Stimulated activated CD4-positive, alpha-beta T cell treated with anti-CD3 and anti-CD28 coated beads, Interleukin-12 subunit alpha, Interleukin-12 subunit beta, amount 100 ng/mL, for 48 hours (primary cell): ENCODE data around the gene TIMP2.
"Not testable (repeated sequence)": the region's sequence is repeated elsewhere in the genome, so short reads cannot be mapped to it uniquely, and the experiment has no call there.

Experiments used
- DNase-seq, 3 donors: peaks; one replicate each; pipeline ENCODE4 v3.0.0-alpha.2; 2020; ENCODE audit warnings: low read depth in 2 of 3, low spot score in 1 of 3

Gene TIMP2

DNA sequence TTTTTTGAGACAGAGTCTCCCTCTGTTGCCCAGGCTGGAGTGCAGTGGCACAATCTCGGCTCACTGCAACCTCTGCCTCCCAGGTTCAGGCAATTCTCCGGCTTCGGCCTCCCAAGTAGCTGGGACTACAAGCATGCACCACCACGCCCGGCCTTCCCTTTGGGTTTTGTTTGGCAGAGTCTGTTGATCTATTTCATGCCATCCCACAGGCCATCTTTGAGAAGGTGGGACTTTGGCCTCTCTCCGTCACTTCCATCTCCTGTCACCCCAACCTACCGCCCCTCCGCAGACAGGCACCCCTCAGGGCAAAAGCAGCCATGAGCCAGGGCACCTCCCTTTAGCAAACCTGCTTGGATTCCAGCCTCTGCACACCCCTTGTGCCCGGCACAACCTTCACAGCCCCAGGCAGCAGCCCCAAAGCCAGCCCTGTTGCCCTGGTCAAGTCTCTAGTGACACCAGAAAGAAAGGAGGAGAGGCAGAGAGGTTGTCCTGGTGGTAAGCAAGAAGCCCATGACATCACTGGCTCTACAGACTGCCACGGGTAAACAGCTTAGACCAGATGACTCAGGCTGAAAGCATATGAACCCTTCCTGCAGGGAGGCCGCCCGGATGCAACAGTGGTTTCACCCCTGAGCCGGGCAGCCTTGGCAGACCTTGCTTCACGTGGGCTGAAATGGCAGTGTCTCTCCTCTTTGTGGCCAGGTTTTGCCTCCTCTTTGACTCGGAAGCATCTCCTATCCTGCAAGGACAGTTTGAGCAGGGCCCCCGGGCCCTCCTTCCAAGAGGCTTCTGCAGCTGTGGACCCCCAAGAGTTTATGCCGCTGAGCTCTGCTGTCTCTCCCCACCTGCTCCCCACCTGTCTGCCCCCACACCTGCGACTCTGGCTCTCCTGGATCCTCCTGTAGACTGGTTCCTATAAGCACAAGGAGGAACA, 8.1 kb upstream of the TIMP2 start:
- DNase-seq: peak; percentile 24 to 46 (median 25)

GRCh38 chr17:78929908-78930775, 5.0 kb upstream of the TIMP2 start:
- no peak for DNase-seq

- DNase-seq: no peak
These were observed 722 bp upstream of the TIMP2 start for GRCh38 chr17:78925662-78926555.

GRCh38 chr17:78924481-78925151, 571 bp downstream of the TIMP2 start:
- no peak for DNase-seq

- DNase-seq: peak; percentile 16 to 30 (median 30)
These were observed 1.3 kb downstream of the TIMP2 start for GRCh38 chr17:78923660-78924453.

GRCh38 chr17:78922816-78923498, 2.2 kb downstream of the TIMP2 start:
- DNase-seq: no peak

GRCh38 chr17:78921437-78921971, 3.7 kb downstream of the TIMP2 start:
- no peak for DNase-seq

- no peak for DNase-seq
These were observed 4.7 kb downstream of the TIMP2 start for GRCh38 chr17:78920528-78920927.

DNA sequence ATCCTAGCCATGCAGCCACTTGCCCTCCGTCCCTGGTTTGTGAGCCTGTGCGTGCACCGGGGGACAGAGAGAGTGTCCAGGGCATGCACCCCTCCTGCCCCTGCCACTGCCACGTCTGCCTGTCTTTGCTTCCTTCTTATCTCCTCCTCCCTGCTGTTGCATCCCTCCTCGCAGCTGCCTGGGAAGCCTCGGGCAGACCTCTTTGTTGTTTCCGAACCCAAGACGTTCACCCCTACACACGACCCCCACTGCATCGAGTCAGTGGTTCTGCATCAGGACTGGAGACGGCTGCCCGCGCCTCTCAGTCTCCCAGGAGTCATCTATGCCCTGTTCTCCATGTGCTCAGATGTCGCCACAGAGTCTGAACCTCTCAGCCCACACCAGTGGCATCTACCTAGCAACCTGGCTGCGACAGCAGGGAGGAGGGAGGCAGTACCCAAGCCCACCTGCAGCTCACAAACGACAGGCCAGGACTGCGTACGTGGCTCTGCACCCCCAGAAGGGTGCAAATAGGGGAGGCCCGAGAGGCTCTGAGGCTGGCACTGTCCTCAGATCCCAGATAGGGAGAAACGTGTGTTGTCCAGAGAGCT, 5.2 kb downstream of the TIMP2 start:
- DNase-seq: no peak

DNA sequence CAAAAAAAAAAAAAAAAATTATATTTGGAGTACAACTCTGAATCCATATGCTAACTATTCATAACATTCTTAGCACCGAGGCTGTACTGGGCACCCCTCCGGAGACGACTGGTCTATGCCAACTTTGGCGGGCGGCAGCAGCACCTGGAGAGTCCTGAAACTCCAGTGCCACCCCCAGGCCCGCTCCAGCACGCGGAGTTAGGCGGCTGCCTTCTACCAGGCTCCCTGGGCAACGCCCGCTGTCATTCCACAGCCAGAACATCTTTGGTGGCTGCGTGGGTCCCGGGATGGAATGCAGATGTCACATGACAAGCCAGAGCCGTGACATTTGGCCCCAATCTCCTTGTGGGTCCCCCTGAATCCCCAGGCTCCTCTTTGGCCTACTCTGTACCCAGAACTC, 6.2 kb downstream of the TIMP2 start:
- DNase-seq: no peak

DNA sequence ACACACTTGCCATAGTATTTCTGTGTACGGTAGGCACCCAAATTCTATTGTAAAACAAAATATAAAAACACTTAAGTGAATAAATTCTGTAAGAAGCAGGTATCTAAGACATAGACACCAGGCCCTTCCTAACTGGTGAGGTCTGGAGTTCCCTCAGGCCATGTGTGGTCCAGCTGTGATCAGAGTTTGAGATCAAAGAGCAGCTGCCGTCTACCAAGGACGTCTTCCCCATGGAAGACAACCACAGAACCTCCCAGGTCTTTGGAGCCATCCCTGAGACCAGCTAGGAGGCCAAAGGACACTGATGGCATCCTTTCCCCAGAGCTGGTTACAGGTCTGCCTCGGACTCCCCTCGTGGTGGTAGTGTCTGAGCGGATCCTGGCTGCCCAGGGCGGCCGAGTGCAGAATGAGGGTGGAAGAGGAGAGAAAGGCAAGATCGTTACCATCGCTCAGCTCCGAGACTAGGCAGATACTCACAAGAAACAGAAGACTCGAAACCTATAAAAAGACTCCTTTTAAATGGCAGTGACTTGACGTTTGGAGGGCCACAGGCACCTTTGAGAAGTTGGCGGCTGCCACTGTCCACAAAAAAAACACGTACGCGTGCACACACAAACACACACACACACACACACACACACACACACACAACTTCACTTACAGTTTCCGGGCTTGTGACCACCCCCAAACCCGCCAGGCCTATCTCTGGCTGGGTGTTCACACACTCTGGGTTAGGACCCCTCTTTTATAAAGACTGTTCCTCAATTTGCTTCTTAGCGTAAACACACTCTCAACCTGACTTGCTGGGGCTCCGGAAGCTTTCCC, 7.5 kb downstream of the TIMP2 start:
- no peak for DNase-seq

GRCh38 chr17:78915872-78916632, 9.1 kb downstream of the TIMP2 start:
- no peak for DNase-seq

DNA sequence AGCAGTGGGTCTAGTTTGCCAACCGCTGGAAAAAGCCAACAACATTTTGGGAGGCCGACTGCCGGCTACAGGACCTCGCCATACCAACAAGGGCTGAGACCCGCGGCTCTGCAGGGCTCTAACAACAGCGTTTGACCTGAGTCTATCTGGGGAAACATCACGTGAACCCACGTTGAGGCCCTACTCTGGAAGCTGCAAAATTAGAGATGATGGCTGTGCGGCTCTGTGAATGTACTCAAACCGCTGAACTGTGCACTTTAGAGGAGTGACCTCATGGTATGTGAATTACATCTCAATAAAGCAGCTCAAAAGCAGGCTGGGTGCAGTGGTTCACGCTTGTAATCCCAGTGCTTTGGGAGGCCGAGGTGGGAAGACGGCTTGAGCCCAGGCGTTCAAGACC, 12.1 kb downstream of the TIMP2 start:
- DNase-seq: no peak

- DNase-seq: no peak
These were observed 13.1 kb downstream of the TIMP2 start for GRCh38 chr17:78912082-78912481.

GRCh38 chr17:78911543-78911942, 13.6 kb downstream of the TIMP2 start:
- not testable (repeated sequence) for DNase-seq

DNA sequence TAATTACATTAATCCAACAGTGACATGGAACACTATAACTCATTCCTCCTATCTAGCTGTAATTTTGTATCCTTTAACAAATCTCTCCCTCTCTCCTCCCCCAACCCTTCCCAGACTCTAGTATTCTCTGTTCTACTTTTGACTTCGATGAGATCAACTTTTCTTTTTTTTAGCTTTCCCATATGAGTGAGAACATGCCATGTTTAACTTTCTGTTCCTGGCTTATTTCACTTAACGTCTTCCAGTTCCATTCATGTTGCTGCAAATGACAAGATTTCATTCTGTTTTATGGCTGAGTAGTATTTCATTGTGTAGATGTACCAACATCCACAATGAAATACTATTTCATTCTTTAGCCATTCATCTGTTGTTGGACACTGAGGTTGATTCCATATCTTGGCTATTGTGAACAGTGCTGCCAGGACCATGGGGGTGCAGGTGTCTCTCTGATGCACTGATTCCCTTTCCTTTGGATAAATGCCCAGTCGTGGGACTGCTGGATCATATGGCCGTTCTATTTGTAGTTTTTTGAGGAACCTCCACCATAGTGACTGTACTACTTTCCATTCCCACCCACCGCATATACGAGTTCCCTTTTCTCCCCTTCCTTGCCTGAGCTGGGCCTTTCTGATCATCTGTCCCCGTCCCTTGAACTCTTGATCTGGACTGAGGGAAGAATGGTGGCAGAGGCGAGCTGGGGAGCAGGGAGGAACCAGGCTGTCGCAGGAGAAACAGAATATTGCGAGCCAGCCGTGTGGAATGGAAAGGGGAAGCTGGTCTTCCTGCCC, 14.5 kb downstream of the TIMP2 start:
- no peak for DNase-seq
